HEK293 (cell line): ENCODE results near the gene TSEN54.
A peak's percentile ranks its signal among the peaks of the same experiment; 100 is the strongest.

Experiments
- CTCF ChIP-seq: fragments of 450-650 bp; formaldehyde crosslinking; IDR thresholded peaks from 2 replicates; pipeline ENCODE4 v1.5.1; 2016; ENCODE audit warnings: missing biosample characterization, missing genetic modification characterization
- PATZ1 ChIP-seq: fragments of 450-650 bp; formaldehyde crosslinking; IDR thresholded peaks from 2 replicates; pipeline ENCODE4 v1.5.1; 2016; ENCODE audit warnings: missing biosample characterization, missing genetic modification characterization
- REST ChIP-seq: fragments of 450-650 bp; formaldehyde crosslinking; IDR thresholded peaks from 2 replicates; pipeline ENCODE4 v1.5.1; 2016; ENCODE audit warnings: missing biosample characterization, missing genetic modification characterization
- WT1 ChIP-seq: fragments of 450-650 bp; formaldehyde crosslinking; IDR thresholded peaks from 2 replicates; pipeline ENCODE4 v1.5.1; 2016; ENCODE audit warnings: missing biosample characterization, missing genetic modification characterization
- ZBTB7A ChIP-seq: fragments of 450-650 bp; formaldehyde crosslinking; IDR thresholded peaks from 2 replicates; pipeline ENCODE4 v1.5.1; 2016; ENCODE audit warnings: low read depth, missing biosample characterization, missing genetic modification characterization
- ZNF274 ChIP-seq, 2 experiments: fragments of 200-500 bp in 1 of 2; fragments of 450-650 bp in 1 of 2; sonication (Bioruptor generic) in 1 of 2; formaldehyde crosslinking in 1 of 2; IDR thresholded peaks; 2 replicates each; pipeline versions ENCODE4 v1.5.1 to v1.6.1; 2014 to 2016; ENCODE audit warnings: borderline replicate concordance in 1 of 2, inconsistent platforms in 1 of 2, low read length in 1 of 2, missing biosample characterization in 1 of 2, missing genetic modification characterization in 1 of 2
- ZNF311 ChIP-seq: fragments of 450-650 bp; formaldehyde crosslinking; IDR thresholded peaks from 2 replicates; pipeline ENCODE4 v1.5.1; 2017; ENCODE audit warnings: missing biosample characterization, missing genetic modification characterization, borderline replicate concordance
- ZNF37A ChIP-seq: fragments of 450-650 bp; IDR thresholded peaks from 2 replicates; pipeline ENCODE4 v1.5.1; 2018; ENCODE audit warnings: missing biosample characterization, missing genetic modification characterization
- ZNF521 ChIP-seq: fragments of 450-650 bp; formaldehyde crosslinking; IDR thresholded peaks from 2 replicates; pipeline ENCODE4 v1.5.1; 2017; ENCODE audit warnings: missing biosample characterization, mild to moderate bottlenecking, missing genetic modification characterization
- ZNF677 ChIP-seq: fragments of 450-650 bp; IDR thresholded peaks from 2 replicates; pipeline ENCODE4 v1.5.0; 2018; ENCODE audit warnings: missing biosample characterization, mild to moderate bottlenecking, missing genetic modification characterization, moderate library complexity
- ZNF701 ChIP-seq: fragments of 450-650 bp; formaldehyde crosslinking; IDR thresholded peaks from 2 replicates; pipeline ENCODE4 v1.5.1; 2016; ENCODE audit warnings: missing biosample characterization, missing genetic modification characterization
- ZNF777 ChIP-seq: fragments of 450-650 bp; formaldehyde crosslinking; IDR thresholded peaks from 2 replicates; pipeline ENCODE4 v1.5.1; 2017; ENCODE audit warnings: missing biosample characterization, missing genetic modification characterization, borderline replicate concordance
- TF ChIP-seq, protein P1 (sequence below): fragments of 450-650 bp; formaldehyde crosslinking; IDR thresholded peaks from 2 replicates; pipeline ENCODE4 v1.5.1; 2016; ENCODE audit warnings: missing biosample characterization, missing genetic modification characterization, low read depth
- TF ChIP-seq, protein P2 (sequence below): fragments of 450-650 bp; formaldehyde crosslinking; IDR thresholded peaks from 2 replicates; pipeline ENCODE4 v1.5.1; 2016; ENCODE audit warnings: missing biosample characterization, missing genetic modification characterization, low read depth

GRCh38 chr17:75524970-75525805 is 8.9 kb downstream of the TSEN54 start, which contains the start of gene LLGL2:
- TF ChIP-seq CTCF (tag by site-specific recombination) (peak; percentile 96), PATZ1 (peak; percentile 99), ZNF777 (no peak), ZNF311 (tag by site-specific recombination) (no peak), REST (tag by site-specific recombination) (peak; percentile 61; the same call in 1 of the 2 replicates), ZBTB7A (tag by site-specific recombination) (peak; percentile 92), ZNF701 (tag by site-specific recombination) (no peak), ZNF677 (tag by site-specific recombination) (no peak), WT1 (tag by site-specific recombination) (peak; percentile 59; the same call in 1 of the 2 replicates), ZNF274 (IDR thresholded peaks at IDR 0.05; ENCODE audit: low read length) (no peak), ZNF274 (tag by site-specific recombination; IDR thresholded peaks at IDR 0.05; ENCODE audit: borderline replicate concordance) (no peak), ZNF37A (tag by site-specific recombination) (no peak), ZNF521 (tag by site-specific recombination) (no peak)
- TF ChIP-seq, protein P1, sequence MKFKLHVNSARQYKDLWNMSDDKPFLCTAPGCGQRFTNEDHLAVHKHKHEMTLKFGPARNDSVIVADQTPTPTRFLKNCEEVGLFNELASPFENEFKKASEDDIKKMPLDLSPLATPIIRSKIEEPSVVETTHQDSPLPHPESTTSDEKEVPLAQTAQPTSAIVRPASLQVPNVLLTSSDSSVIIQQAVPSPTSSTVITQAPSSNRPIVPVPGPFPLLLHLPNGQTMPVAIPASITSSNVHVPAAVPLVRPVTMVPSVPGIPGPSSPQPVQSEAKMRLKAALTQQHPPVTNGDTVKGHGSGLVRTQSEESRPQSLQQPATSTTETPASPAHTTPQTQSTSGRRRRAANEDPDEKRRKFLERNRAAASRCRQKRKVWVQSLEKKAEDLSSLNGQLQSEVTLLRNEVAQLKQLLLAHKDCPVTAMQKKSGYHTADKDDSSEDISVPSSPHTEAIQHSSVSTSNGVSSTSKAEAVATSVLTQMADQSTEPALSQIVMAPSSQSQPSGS: no peak
- TF ChIP-seq, protein P2, sequence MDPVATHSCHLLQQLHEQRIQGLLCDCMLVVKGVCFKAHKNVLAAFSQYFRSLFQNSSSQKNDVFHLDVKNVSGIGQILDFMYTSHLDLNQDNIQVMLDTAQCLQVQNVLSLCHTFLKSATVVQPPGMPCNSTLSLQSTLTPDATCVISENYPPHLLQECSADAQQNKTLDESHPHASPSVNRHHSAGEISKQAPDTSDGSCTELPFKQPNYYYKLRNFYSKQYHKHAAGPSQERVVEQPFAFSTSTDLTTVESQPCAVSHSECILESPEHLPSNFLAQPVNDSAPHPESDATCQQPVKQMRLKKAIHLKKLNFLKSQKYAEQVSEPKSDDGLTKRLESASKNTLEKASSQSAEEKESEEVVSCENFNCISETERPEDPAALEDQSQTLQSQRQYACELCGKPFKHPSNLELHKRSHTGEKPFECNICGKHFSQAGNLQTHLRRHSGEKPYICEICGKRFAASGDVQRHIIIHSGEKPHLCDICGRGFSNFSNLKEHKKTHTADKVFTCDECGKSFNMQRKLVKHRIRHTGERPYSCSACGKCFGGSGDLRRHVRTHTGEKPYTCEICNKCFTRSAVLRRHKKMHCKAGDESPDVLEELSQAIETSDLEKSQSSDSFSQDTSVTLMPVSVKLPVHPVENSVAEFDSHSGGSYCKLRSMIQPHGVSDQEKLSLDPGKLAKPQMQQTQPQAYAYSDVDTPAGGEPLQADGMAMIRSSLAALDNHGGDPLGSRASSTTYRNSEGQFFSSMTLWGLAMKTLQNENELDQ: no peak
